Measurements from ENCODE around the gene FLAD1. TPM values are rescaled to one million over a fixed set of nuclear protein-coding genes. Genes with fewer than 3 reads are reported as not detected.

Gene FLAD1
- polyA plus RNA-seq, 1 experiment = 21.1 TPM

DNA sequence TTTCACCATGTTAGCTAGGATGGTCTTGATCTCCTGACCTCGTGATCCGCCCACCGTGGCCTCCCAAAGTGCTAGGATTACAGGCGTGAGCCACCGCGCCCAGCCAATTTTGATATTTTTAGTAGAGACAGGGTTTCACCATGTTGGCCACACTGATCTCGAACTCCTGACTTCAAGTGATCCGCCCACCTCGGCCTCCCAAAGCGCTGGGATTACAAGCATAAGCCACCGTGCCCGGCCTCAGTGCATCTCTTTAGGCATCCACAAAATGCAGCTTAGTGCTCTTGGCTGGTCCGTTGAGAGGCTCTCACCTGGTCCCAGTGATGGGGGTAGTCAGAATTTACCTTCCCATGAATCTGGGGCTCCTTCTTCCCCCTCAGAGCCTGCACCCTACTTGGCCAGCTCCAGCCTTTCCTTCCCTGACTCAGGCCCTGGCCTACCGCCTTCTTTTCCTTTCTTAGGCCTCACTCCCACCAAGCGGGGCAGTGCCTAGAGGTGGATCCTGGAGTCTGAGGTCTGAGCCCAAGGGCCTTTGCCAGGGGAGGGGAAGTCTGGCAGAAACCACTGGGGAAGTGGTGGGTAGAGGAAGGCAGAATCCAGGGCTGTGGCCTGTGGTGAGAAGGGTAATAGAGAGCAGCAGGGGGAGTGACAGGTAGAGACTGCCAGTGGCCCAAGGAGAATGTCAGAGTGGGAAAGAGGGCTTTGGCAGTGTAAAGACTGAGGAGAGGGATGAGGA is 14.0 kb downstream of the FLAD1 start:
- H3K27me3 ChIP-seq (ENCODE audit: control insufficient read depth, insufficient read depth, low read length) = no peaks in the 10 kb centered on the region
- CTCF ChIA-PET = interaction anchor here (0.8 to 3.2 kb wide), 5 partner anchors 13 to 61 kb away, joined by 4 to 27 read pairs (median 6); partner anchors contain the start of gene FLAD1

DNA sequence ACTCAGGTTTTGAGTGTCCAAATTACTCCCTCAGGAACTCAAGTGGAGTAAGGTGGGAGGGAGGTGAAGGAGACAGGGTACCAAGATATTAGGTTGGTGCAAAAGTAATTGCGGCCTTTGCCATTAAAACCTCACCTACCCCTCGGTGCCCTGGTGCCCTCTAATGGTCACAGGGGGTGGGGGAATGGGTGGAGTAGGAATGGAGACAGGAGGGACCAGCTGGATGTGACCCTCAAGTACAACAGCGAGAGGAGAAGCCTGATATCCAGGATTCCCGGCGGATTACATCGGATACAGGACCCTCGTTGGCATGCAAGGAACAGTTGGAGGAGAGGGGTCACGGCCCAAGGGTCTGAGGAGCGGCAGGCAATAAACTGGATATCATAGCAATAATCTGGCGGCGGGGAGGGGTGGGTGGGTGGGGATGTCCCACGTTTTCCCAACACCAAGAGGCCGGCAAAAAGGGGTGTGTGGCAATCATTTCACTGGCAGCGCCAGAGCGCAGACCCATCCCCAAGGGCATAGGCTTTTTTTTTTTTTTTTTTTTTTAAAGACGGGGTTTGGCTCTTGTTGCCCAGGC is 15.1 kb downstream of the FLAD1 start:
- Histone ChIP-seq H3K27ac (ENCODE audit: low read depth, low read length) (no peak overlapping the region), H3K9me3 (ENCODE audit: control insufficient read depth, insufficient read depth, low read length) (no peaks in the 10 kb centered on the region; the same call in 1 of the 2 replicates), H3K27me3 (ENCODE audit: control insufficient read depth, insufficient read depth, low read length) (no peaks in the 10 kb centered on the region), H3K4me3 (ENCODE audit: low read depth, low read length) (no peak overlapping the region)
- POLR2A ChIA-PET = interaction anchor here (2.7 kb wide), 1 partner anchor 27 kb away, joined by 15 read pairs; the partner anchor contains the start of gene SHC1
- no peak for DNase-seq (ENCODE audit: low read depth, low spot score)
- CTCF ChIA-PET = interaction anchor here (0.6 to 2.5 kb wide), 18 partner anchors 10 to 1485 kb away, joined by 3 to 20 read pairs (median 6); partner anchors contain the start of genes FLAD1, PBXIP1, PYGO2 and SHC1
- no peak for TF ChIP-seq CTCF (IDR thresholded peaks at IDR 0.05; ENCODE audit: low read depth, low read length)

More for the DNA sequence above, 14.0 kb downstream of the FLAD1 start:
- Histone ChIP-seq H3K27ac (ENCODE audit: low read depth, low read length) (no peak overlapping the region), H3K4me3 (ENCODE audit: low read depth, low read length) (no peak overlapping the region), H3K9me3 (ENCODE audit: control insufficient read depth, insufficient read depth, low read length) (no peaks in the 10 kb centered on the region; the same call in 1 of the 2 replicates)
- no peak for DNase-seq (ENCODE audit: low read depth, low spot score)
- TF ChIP-seq CTCF (IDR thresholded peaks at IDR 0.05; ENCODE audit: low read depth, low read length) = no peak
- POLR2A ChIA-PET = interaction anchor here (0.7 to 1.0 kb wide), 4 partner anchors 27 to 119 kb away, joined by 3 to 7 read pairs (median 3); partner anchors contain the start of gene PYGO2

GRCh38 chr1:154998818-154999570 is 15.8 kb downstream of the FLAD1 start:
- peak overlapping the region; percentile 43 for H3K4me3 ChIP-seq (ENCODE audit: low read depth, low read length)
- ChIA-PET CTCF (interaction anchor here (0.5 to 2.5 kb wide), 22 partner anchors 11 to 1485 kb away, joined by 3 to 20 read pairs (median 5); partner anchors contain the start of genes FLAD1, PBXIP1, PYGO2 and SHC1), POLR2A (interaction anchor here (2.0 to 2.7 kb wide), 2 partner anchors 28 to 38 kb away, joined by 4 to 15 read pairs; partner anchors contain the start of gene SHC1)

More at GRCh38 chr1:154998818-154999570, 15.8 kb downstream of the FLAD1 start:
- Histone ChIP-seq H3K27me3 (ENCODE audit: control insufficient read depth, insufficient read depth, low read length) (no peaks in the 10 kb centered on the region), H3K27ac (ENCODE audit: low read depth, low read length) (no peak overlapping the region), H3K9me3 (ENCODE audit: control insufficient read depth, insufficient read depth, low read length) (no peaks in the 10 kb centered on the region; the same call in 1 of the 2 replicates)
- no peak for DNase-seq (ENCODE audit: low read depth, low spot score)
- TF ChIP-seq CTCF (IDR thresholded peaks at IDR 0.05; ENCODE audit: low read depth, low read length) = peak; percentile 93

All from AG04450 (cell line).